HEK293T (cell line): ENCODE results near the gene EFNB2.

Experiments
- CTCF ChIA-PET: fragments of 350-600 bp; formaldehyde crosslinking; extraction: SDS; loops from one replicate; lab custom pipeline; 2021; ENCODE audit warnings: antibody characterized with exemption, inconsistent platforms; lab: Yijun Ruan, JAX
- POLR2A ChIA-PET: fragments of 350-600 bp; formaldehyde crosslinking; extraction: SDS; loops from one replicate; lab custom pipeline; 2020; ENCODE audit warnings: antibody characterized with exemption, inconsistent platforms; lab: Yijun Ruan, JAX
- DNase-seq: peaks from one replicate; pipeline ENCODE4 v3.0.0; 2012; ENCODE audit warnings: mixed read lengths; ENCODE audit errors: extremely low spot score
- ARNT ChIP-seq: fragments of 450-650 bp; IDR thresholded peaks from 2 replicates; pipeline ENCODE4 v1.6.1; 2017; ENCODE audit warnings: mild to moderate bottlenecking
- BHLHE40 ChIP-seq: fragments of 450-650 bp; IDR thresholded peaks from 2 replicates; pipeline ENCODE4 v1.6.1; 2016; ENCODE audit warnings: mild to moderate bottlenecking, moderate library complexity, borderline replicate concordance
- CTBP1 ChIP-seq: fragments of 450-650 bp; IDR thresholded peaks from 2 replicates; pipeline ENCODE4 v1.6.1; 2016; ENCODE audit warnings: borderline replicate concordance
- ELF4 ChIP-seq: fragments of 450-650 bp; IDR thresholded peaks from 2 replicates; pipeline ENCODE4 v1.6.1; 2017; ENCODE audit warnings: antibody characterized with exemption
- FOXA1 ChIP-seq: fragments of 450-650 bp; IDR thresholded peaks from 2 replicates; pipeline ENCODE4 v1.6.1; 2016; ENCODE audit warnings: mild to moderate bottlenecking
- FOXK2 ChIP-seq: fragments of 450-650 bp; IDR thresholded peaks from 2 replicates; pipeline ENCODE4 v1.6.1; 2016; ENCODE audit warnings: mild to moderate bottlenecking
- FOXM1 ChIP-seq: fragments of 450-650 bp; IDR thresholded peaks from 2 replicates; pipeline ENCODE4 v1.6.1; 2017; ENCODE audit warnings: mild to moderate bottlenecking, borderline replicate concordance
- HDGF ChIP-seq: fragments of 450-650 bp; IDR thresholded peaks from 2 replicates; pipeline ENCODE4 v1.6.1; 2017; ENCODE audit warnings: antibody characterized with exemption, borderline replicate concordance
- L3MBTL2 ChIP-seq: fragments of 450-650 bp; conservative IDR thresholded peaks from 2 replicates; pipeline ENCODE4 v1.6.1; 2016; ENCODE audit warnings: mild to moderate bottlenecking
- LEF1 ChIP-seq: fragments of 450-650 bp; IDR thresholded peaks from 2 replicates; pipeline ENCODE4 v1.6.1; 2017; ENCODE audit warnings: mild to moderate bottlenecking, borderline replicate concordance
- NFRKB ChIP-seq: fragments of 450-650 bp; IDR thresholded peaks from 2 replicates; pipeline ENCODE4 v1.6.1; 2016; ENCODE audit warnings: mild to moderate bottlenecking, moderate library complexity
- PKNOX1 ChIP-seq: fragments of 450-650 bp; IDR thresholded peaks from 2 replicates; pipeline ENCODE4 v1.6.1; 2016
- SP1 ChIP-seq: fragments of 450-650 bp; IDR thresholded peaks from 2 replicates; pipeline ENCODE4 v1.6.1; 2017
- SUZ12 ChIP-seq: fragments of 450-650 bp; IDR thresholded peaks from 2 replicates; pipeline ENCODE4 v1.6.1; 2016; ENCODE audit warnings: mild to moderate bottlenecking
- ZNF384 ChIP-seq: fragments of 450-650 bp; IDR thresholded peaks from 2 replicates; pipeline ENCODE4 v1.6.1; 2016

EFNB2 gene

GRCh38 chr13:106536244-106537034 lies 977 bp upstream of the EFNB2 start:
- CTCF ChIA-PET, result interaction anchor here (0.5 to 1.4 kb wide), 6 partner anchors 9 to 628 kb away, joined by 3 to 6 read pairs (median 3); no protein-coding TSS in a partner anchor
- TF ChIP-seq L3MBTL2, result peak; percentile 97
- no peak for TF ChIP-seq FOXK2
- no peak for TF ChIP-seq HDGF
- TF ChIP-seq ZNF384, result no peak
- TF ChIP-seq NFRKB, result no peak
- TF ChIP-seq ARNT, result no peak
- peak; percentile 57 for DNase-seq
- POLR2A ChIA-PET, result interaction anchor here (1.0 to 1.5 kb wide), 2 partner anchors 28 to 32 kb away, joined by 3 read pairs; partner anchors contain the start of gene ARGLU1

GRCh38 chr13:106534639-106535551 lies 567 bp downstream of the EFNB2 start:
- TF ChIP-seq PKNOX1, result no peak
- TF ChIP-seq NFRKB, result no peak
- TF ChIP-seq CTBP1, result no peak
- no peak for TF ChIP-seq SUZ12
- TF ChIP-seq FOXM1, result no peak
- no peak for TF ChIP-seq HDGF
- no peak for TF ChIP-seq ELF4
- no peak for TF ChIP-seq ARNT
- TF ChIP-seq FOXA1, result no peak
- no peak for TF ChIP-seq SP1
- no peak for TF ChIP-seq ZNF384

GRCh38 chr13:106533943-106534638 lies 1.4 kb downstream of the EFNB2 start:
- TF ChIP-seq NFRKB (no peak), ZNF384 (no peak), BHLHE40 (no peak), SP1 (no peak), CTBP1 (no peak), FOXK2 (no peak), LEF1 (no peak), PKNOX1 (no peak), HDGF (no peak), FOXA1 (no peak)
- DNase-seq, result no peak
- ChIA-PET CTCF (interaction anchor here (0.6 kb wide), 1 partner anchor 1393 kb away, joined by 3 read pairs; no protein-coding TSS in a partner anchor), POLR2A (interaction anchor here (1.0 to 1.2 kb wide), 3 partner anchors 33 to 388 kb away, joined by 3 read pairs; no protein-coding TSS in a partner anchor)

More at GRCh38 chr13:106534639-106535551, 567 bp downstream of the EFNB2 start:
- no peak for DNase-seq
- POLR2A ChIA-PET, result interaction anchor here (0.7 to 1.5 kb wide), 9 partner anchors 20 to 445 kb away, joined by 3 read pairs; no protein-coding TSS in a partner anchor
- CTCF ChIA-PET, result interaction anchor here (0.6 to 1.4 kb wide), 3 partner anchors 385 to 1393 kb away, joined by 3 to 6 read pairs (median 3); no protein-coding TSS in a partner anchor

GRCh38 chr13:106533101-106533942 lies 2.1 kb downstream of the EFNB2 start:
- ChIA-PET CTCF (no interaction called here), POLR2A (interaction anchor here (1.1 kb wide), 1 partner anchor 34 kb away, joined by 3 read pairs; no protein-coding TSS in a partner anchor)
- TF ChIP-seq PKNOX1, result no peak
- DNase-seq, result no peak
